ENCODE data around the gene ANKRD53. TPM values are rescaled to one million over a fixed set of nuclear protein-coding genes. Genes with fewer than 3 reads are reported as not detected.

Gene ANKRD53
- total RNA-seq, 2 donors from 2014 or later = 0.24 to 0.97 TPM

DNA sequence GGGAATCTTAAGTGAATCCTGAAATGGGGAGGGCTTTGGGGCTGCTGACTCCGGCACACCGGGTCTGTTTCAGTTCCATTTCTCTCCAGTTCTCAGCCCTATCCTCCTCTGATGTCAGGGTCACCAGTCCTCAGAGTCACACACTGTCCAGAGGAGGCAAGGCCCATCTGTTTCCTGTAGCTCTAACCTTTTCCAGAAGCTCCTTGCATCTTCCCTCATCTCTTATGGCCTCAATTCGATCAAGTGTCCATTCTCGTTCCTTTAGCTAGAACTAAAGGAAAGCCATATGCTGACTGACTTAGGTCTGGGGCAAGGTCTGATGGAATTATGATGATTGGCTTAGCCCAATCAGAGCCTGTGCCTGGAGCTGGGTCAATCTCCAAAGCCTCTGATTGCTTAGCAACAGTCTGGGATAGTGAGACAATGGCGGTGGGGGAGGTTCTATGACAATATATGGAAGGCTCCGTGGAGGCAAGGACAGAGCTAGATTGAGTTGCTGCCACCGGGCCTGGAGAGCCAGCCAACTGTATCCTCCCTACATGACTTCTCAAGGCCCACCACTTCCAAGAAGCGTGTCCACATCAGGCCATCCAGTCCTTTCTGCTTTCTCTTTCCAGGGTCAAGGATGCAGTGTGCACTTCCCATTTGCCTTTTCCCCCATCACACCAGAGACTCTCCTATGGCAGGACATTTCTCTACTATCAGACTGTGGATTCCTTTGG, 5.2 kb downstream of the ANKRD53 start:
- H3K9me3 ChIP-seq (ENCODE audit: control insufficient read depth, low read length) = no peaks in the 10 kb centered on the region
- no peaks in the 10 kb centered on the region for H3K4me1 Mint-ChIP-seq
- peaks cover 23% of the 10 kb centered on the region for H3K36me3 Mint-ChIP-seq (ENCODE audit: low read depth)
- peaks cover 12% of the 10 kb centered on the region for H3K27me3 Mint-ChIP-seq (ENCODE audit: insufficient read depth)
- peaks cover 11% of the 10 kb centered on the region for H3K27me3 ChIP-seq (ENCODE audit: control insufficient read depth, insufficient read depth, low read length, poor library complexity, severe bottlenecking)
- peaks cover 22% of the 10 kb centered on the region for H3K36me3 ChIP-seq (ENCODE audit: control insufficient read depth, insufficient read depth, low read length)
- no peaks in the 10 kb centered on the region for H3K9me3 Mint-ChIP-seq
- H3K4me1 ChIP-seq (ENCODE audit: control insufficient read depth, insufficient read depth, low read length) = no peaks in the 10 kb centered on the region
- H3K27ac ChIP-seq (ENCODE audit: low read depth, low read length) = no peak overlapping the region
- TF ChIP-seq, protein P1, sequence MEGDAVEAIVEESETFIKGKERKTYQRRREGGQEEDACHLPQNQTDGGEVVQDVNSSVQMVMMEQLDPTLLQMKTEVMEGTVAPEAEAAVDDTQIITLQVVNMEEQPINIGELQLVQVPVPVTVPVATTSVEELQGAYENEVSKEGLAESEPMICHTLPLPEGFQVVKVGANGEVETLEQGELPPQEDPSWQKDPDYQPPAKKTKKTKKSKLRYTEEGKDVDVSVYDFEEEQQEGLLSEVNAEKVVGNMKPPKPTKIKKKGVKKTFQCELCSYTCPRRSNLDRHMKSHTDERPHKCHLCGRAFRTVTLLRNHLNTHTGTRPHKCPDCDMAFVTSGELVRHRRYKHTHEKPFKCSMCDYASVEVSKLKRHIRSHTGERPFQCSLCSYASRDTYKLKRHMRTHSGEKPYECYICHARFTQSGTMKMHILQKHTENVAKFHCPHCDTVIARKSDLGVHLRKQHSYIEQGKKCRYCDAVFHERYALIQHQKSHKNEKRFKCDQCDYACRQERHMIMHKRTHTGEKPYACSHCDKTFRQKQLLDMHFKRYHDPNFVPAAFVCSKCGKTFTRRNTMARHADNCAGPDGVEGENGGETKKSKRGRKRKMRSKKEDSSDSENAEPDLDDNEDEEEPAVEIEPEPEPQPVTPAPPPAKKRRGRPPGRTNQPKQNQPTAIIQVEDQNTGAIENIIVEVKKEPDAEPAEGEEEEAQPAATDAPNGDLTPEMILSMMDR (conservative IDR thresholded peaks at IDR 0.05) = no peak
- H3K4me3 ChIP-seq (ENCODE audit: low read length) = no peak overlapping the region
- no peak overlapping the region for H3K9ac ChIP-seq (ENCODE audit: extremely low read depth, low read length, poor library complexity, severe bottlenecking)
- 94 to 100% methylated on average over 5 to 8 of the region's 8 CpGs for WGBS, 2 experiments (ENCODE audit: insufficient coverage in 1 of 2, insufficient read length in 1 of 2)
- DNase-seq = peak; percentile 33
- H3K27ac Mint-ChIP-seq = no peak overlapping the region
- no peak overlapping the region for H3K4me3 Mint-ChIP-seq

DNA sequence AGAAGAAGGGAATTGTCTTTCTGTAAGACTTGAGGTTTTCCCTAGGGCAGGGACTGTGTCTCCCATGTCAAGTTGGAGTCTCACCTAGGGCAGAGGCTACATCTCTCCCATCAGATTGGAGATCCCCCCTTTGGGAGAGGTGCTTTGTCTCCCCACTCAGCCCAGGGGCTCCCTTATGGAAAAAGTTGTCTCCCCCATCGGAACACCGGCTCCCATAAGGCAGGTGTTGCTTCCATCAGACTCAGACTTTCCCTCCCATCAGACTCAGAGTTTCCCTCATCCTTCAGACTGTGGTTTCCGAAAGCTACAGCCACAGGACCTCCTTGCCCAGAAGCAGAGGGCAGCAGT, 5.8 kb downstream of the ANKRD53 start:
- H3K9me3 ChIP-seq (ENCODE audit: control insufficient read depth, low read length) = no peaks in the 10 kb centered on the region
- H3K4me3 Mint-ChIP-seq = no peak overlapping the region
- H3K4me3 ChIP-seq (ENCODE audit: low read length) = no peak overlapping the region
- H3K36me3 Mint-ChIP-seq (ENCODE audit: low read depth) = peaks cover 28% of the 10 kb centered on the region
- H3K4me1 ChIP-seq (ENCODE audit: control insufficient read depth, insufficient read depth, low read length) = no peaks in the 10 kb centered on the region
- DNase-seq = no peak
- H3K36me3 ChIP-seq (ENCODE audit: control insufficient read depth, insufficient read depth, low read length) = peaks cover 26% of the 10 kb centered on the region
- H3K9me3 Mint-ChIP-seq = no peaks in the 10 kb centered on the region
- H3K27me3 Mint-ChIP-seq (ENCODE audit: insufficient read depth) = peaks cover 10% of the 10 kb centered on the region
- H3K27ac ChIP-seq (ENCODE audit: low read depth, low read length) = no peak overlapping the region
- no peak overlapping the region for H3K27ac Mint-ChIP-seq
- no peak overlapping the region for H3K9ac ChIP-seq (ENCODE audit: extremely low read depth, low read length, poor library complexity, severe bottlenecking)
- peaks cover 9% of the 10 kb centered on the region for H3K27me3 ChIP-seq (ENCODE audit: control insufficient read depth, insufficient read depth, low read length, poor library complexity, severe bottlenecking)
- TF ChIP-seq, protein P1 (conservative IDR thresholded peaks at IDR 0.05) = no peak
- no peaks in the 10 kb centered on the region for H3K4me1 Mint-ChIP-seq
- 86 to 87% methylated on average over 3 of the region's 3 CpGs for WGBS, 2 experiments (ENCODE audit: insufficient coverage in 1 of 2, insufficient read length in 1 of 2)

DNA sequence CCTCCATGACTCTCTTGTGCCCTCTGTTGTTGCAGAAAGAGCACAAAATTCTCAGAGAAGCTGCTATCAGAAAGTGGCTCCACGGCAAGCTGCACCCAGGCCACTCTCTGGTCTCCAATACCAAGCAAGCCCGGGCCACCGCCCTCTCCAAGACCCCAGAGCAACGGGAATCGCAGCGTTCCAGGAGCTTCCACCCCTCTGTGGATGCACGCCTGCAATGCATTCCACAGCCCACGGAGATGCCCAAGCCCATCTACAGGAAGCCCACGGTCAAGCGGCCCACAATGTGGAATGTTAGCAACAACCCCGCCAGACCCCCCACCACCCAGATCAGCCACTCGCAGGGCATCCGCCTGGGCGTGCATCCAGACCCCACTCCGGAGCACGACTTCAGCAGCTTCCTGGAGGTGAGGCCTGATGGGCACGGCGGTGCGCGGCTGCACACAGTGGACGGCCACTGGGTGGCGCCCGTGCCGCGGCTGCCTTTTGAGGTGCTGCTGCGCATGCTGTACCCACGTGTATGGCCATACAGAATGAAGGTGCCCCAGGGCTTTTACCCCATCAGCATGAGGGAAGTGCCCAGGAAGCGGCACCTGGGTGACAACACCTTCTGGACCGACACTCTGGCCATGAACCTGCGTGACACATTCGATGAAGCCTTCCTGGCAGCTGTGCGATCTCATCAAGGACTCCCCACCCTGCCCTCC, 6.3 kb downstream of the ANKRD53 start:
- Histone ChIP-seq H3K27me3 (ENCODE audit: control insufficient read depth, insufficient read depth, low read length, poor library complexity, severe bottlenecking) (peaks cover 4% of the 10 kb centered on the region), H3K9ac (ENCODE audit: extremely low read depth, low read length, poor library complexity, severe bottlenecking) (no peak overlapping the region), H3K36me3 (ENCODE audit: control insufficient read depth, insufficient read depth, low read length) (peaks cover 31% of the 10 kb centered on the region), H3K9me3 (ENCODE audit: control insufficient read depth, low read length) (no peaks in the 10 kb centered on the region), H3K4me1 (ENCODE audit: control insufficient read depth, insufficient read depth, low read length) (no peaks in the 10 kb centered on the region), H3K4me3 (ENCODE audit: low read length) (no peak overlapping the region), H3K27ac (ENCODE audit: low read depth, low read length) (no peak overlapping the region)
- WGBS, 2 experiments (ENCODE audit: insufficient coverage in 1 of 2, insufficient read length in 1 of 2) = 44 to 70% methylated on average over 19 to 32 of the region's 32 CpGs
- Mint-ChIP-seq H3K4me3 (no peak overlapping the region), H3K27ac (no peak overlapping the region), H3K36me3 (ENCODE audit: low read depth) (peaks cover 32% of the 10 kb centered on the region), H3K27me3 (ENCODE audit: insufficient read depth) (peaks cover 6% of the 10 kb centered on the region), H3K9me3 (no peaks in the 10 kb centered on the region), H3K4me1 (no peaks in the 10 kb centered on the region)
- peak; percentile 89 for DNase-seq
- TF ChIP-seq, protein P1 (conservative IDR thresholded peaks at IDR 0.05) = peak; percentile 95

Data from endodermal cell (in vitro differentiated cells).